Kidney epithelial cell (primary cell): ENCODE measurements around the gene MAU2. TPM values are rescaled to one million over a fixed set of nuclear protein-coding genes. Genes with fewer than 3 reads are reported as not detected.
A peak's percentile ranks its signal among the peaks of the same experiment; 100 is the strongest.
"Not testable (repeated sequence)": the region's sequence is repeated elsewhere in the genome, so short reads cannot be mapped to it uniquely, and the experiment has no call there.

Experiments used
- DNase-seq: peaks from one replicate; pipeline ENCODE4 v3.0.0-alpha.2; 2010; ENCODE audit warnings: low read depth
- H3K27me3 ChIP-seq: 2 replicates; pipeline ENCODE4 v1.6.0; 2011; ENCODE audit warnings: low read length; ENCODE audit not compliant: control insufficient read depth, insufficient read depth
- H3K36me3 ChIP-seq: 2 replicates; pipeline ENCODE4 v1.5.1; 2011; ENCODE audit warnings: low read length; ENCODE audit not compliant: control insufficient read depth, insufficient read depth
- H3K4me3 ChIP-seq: 2 replicates; pipeline ENCODE4 v1.5.1; 2011; ENCODE audit warnings: low read depth, mild to moderate bottlenecking, control low read depth, low read length
- CTCF ChIP-seq: IDR thresholded peaks from 2 replicates; pipeline ENCODE4 v1.5.1; 2011; ENCODE audit warnings: mild to moderate bottlenecking, moderate library complexity, low read length, control low read depth, inconsistent platforms; ENCODE audit not compliant: insufficient read depth, poor library complexity, severe bottlenecking
- total RNA-seq: library from RNA; depleted of rRNA; stranded (reverse); fragments of >200 nt; gene quantifications from 2 replicates; pipeline ENCODE4 v1.2.3, GENCODE V29; 2015

Gene MAU2
- total RNA-seq, 1 donor from 2014 or later = 31.7 TPM

- Histone ChIP-seq H3K27me3 (no peaks in the 10 kb centered on the region), H3K36me3 (no peaks in the 10 kb centered on the region), H3K4me3 (peak overlapping the region; percentile 71)
- no peak for TF ChIP-seq CTCF
- DNase-seq = peak; percentile 98
Observed at GRCh38 chr19:19385131-19385895, 64.7 kb downstream of the MAU2 start.

- no peak for DNase-seq
Observed at GRCh38 chr19:19385896-19386869, 65.6 kb downstream of the MAU2 start.

GRCh38 chr19:19387108-19387507 is 66.5 kb downstream of the MAU2 start:
- no peak for DNase-seq
- TF ChIP-seq CTCF = no peak
- no peaks in the 10 kb centered on the region for H3K27me3 ChIP-seq
- no peaks in the 10 kb centered on the region for H3K36me3 ChIP-seq
- peak overlapping the region; percentile 71 for H3K4me3 ChIP-seq

More at GRCh38 chr19:19385896-19386869, 65.6 kb downstream of the MAU2 start:
- TF ChIP-seq CTCF = peak; percentile 30
- Histone ChIP-seq H3K4me3 (peak overlapping the region; percentile 71), H3K27me3 (no peaks in the 10 kb centered on the region), H3K36me3 (no peaks in the 10 kb centered on the region)

- no peak for TF ChIP-seq CTCF
- Histone ChIP-seq H3K36me3 (no peaks in the 10 kb centered on the region), H3K4me3 (no peak overlapping the region), H3K27me3 (no peaks in the 10 kb centered on the region)
- DNase-seq = no peak
Observed at GRCh38 chr19:19388568-19389555, 68.2 kb downstream of the MAU2 start.

GRCh38 chr19:19389683-19390082 is 69.1 kb downstream of the MAU2 start:
- not testable (repeated sequence) for H3K27me3 ChIP-seq, H3K36me3 ChIP-seq, H3K4me3 ChIP-seq, DNase-seq

- not testable (repeated sequence) for H3K27me3 ChIP-seq, DNase-seq, H3K4me3 ChIP-seq, H3K36me3 ChIP-seq
Observed at GRCh38 chr19:19394333-19394732, 73.7 kb downstream of the MAU2 start.
